ENCODE measurements around the gene ZNF195.
"Not testable (repeated sequence)": the region's sequence is repeated elsewhere in the genome, so short reads cannot be mapped to it uniquely, and the experiment has no call there.

DNA sequence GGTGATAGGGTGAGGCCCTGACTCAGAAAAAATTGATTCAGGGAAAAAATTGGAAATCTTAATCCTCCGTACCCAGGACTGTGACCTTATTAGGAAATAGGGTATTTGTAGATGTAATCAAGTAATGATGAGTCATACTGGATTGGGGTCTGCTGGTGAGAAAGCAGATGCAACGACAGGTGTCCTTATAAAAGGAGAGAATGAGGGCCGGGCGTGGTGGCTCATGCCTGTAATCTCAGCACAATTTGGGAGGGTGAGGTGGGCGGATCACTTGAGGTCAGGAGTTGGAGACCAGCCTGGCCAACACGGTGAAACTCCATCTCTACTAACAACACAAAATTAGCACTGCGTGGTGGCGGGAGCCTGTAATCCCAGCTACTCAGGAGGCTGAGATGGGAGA, 47.6 kb upstream of the ZNF195 start:
- TF ChIP-seq, protein P1, sequence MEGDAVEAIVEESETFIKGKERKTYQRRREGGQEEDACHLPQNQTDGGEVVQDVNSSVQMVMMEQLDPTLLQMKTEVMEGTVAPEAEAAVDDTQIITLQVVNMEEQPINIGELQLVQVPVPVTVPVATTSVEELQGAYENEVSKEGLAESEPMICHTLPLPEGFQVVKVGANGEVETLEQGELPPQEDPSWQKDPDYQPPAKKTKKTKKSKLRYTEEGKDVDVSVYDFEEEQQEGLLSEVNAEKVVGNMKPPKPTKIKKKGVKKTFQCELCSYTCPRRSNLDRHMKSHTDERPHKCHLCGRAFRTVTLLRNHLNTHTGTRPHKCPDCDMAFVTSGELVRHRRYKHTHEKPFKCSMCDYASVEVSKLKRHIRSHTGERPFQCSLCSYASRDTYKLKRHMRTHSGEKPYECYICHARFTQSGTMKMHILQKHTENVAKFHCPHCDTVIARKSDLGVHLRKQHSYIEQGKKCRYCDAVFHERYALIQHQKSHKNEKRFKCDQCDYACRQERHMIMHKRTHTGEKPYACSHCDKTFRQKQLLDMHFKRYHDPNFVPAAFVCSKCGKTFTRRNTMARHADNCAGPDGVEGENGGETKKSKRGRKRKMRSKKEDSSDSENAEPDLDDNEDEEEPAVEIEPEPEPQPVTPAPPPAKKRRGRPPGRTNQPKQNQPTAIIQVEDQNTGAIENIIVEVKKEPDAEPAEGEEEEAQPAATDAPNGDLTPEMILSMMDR (IDR thresholded peaks at IDR 0.05), result not testable (repeated sequence)
- not testable (repeated sequence) for TF ChIP-seq POLR2A (IDR thresholded peaks at IDR 0.05)
